GM20000 (cell line): ENCODE measurements around the gene TRAPPC1.

Source experiments
- DNase-seq: peaks from one replicate; pipeline ENCODE4 v3.0.0; 2012; ENCODE audit warnings: low spot score
- TF ChIP-seq, protein P1 (sequence below): IDR thresholded peaks from 2 replicates; pipeline ENCODE4 v1.5.1; 2012; ENCODE audit warnings: mild to moderate bottlenecking, control low read depth; ENCODE audit errors: extremely low read depth, missing control alignments

TRAPPC1 gene

GRCh38 chr17:7882629-7883028 lies 49.1 kb downstream of the TRAPPC1 start:
- TF ChIP-seq, protein P1, sequence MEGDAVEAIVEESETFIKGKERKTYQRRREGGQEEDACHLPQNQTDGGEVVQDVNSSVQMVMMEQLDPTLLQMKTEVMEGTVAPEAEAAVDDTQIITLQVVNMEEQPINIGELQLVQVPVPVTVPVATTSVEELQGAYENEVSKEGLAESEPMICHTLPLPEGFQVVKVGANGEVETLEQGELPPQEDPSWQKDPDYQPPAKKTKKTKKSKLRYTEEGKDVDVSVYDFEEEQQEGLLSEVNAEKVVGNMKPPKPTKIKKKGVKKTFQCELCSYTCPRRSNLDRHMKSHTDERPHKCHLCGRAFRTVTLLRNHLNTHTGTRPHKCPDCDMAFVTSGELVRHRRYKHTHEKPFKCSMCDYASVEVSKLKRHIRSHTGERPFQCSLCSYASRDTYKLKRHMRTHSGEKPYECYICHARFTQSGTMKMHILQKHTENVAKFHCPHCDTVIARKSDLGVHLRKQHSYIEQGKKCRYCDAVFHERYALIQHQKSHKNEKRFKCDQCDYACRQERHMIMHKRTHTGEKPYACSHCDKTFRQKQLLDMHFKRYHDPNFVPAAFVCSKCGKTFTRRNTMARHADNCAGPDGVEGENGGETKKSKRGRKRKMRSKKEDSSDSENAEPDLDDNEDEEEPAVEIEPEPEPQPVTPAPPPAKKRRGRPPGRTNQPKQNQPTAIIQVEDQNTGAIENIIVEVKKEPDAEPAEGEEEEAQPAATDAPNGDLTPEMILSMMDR: no peak
- DNase-seq: no peak

GRCh38 chr17:7882068-7882467 lies 49.7 kb downstream of the TRAPPC1 start:
- TF ChIP-seq, protein P1: no peak
- no peak for DNase-seq

- TF ChIP-seq, protein P1: no peak
- DNase-seq: no peak
Measured at GRCh38 chr17:7881276-7882054, 50.3 kb downstream of the TRAPPC1 start.
